OCI-LY7 (cell line): ENCODE data around the gene CCDC186. TPM values are rescaled to one million over a fixed set of nuclear protein-coding genes. Genes with fewer than 3 reads are reported as not detected.

ENCODE experiments used
- BruUV-seq: library from RNA; stranded (reverse); fragments of 400-500 nt; replicated peaks from 2 replicates; lab custom pipeline; 2021; lab: Mats Ljungman, UMichigan
- CTCF ChIA-PET: fragments of 300-600 bp; sonication (Branson Sonifier 250); formaldehyde crosslinking; loops from one replicate; lab custom pipeline; 2022; ENCODE audit warnings: antibody characterized with exemption; ENCODE audit not compliant: unreplicated experiment; lab: Charles Lee
- POLR2A ChIA-PET: fragments of 300-600 bp; sonication (Branson Sonifier 250); formaldehyde crosslinking; loops from one replicate; lab custom pipeline; 2022; ENCODE audit warnings: antibody characterized with exemption; lab: Charles Lee
- DNase-seq: peaks from one replicate; pipeline ENCODE4 v3.0.0-alpha.2; 2015; ENCODE audit warnings: low spot score
- H2AFZ ChIP-seq: fragments of 200-600 bp; sonication (generic), shearing (Covaris generic); 2 replicates; pipeline ENCODE4 v1.6.1; 2014; ENCODE audit warnings: mild to moderate bottlenecking, antibody characterized with exemption, low read length, moderate library complexity
- H3K27ac ChIP-seq: fragments of 200-600 bp; sonication (generic); 2 replicates; pipeline ENCODE4 v1.5.1; 2014; ENCODE audit warnings: mixed run types, low read depth, mild to moderate bottlenecking, moderate library complexity, low read length, inconsistent platforms; ENCODE audit not compliant: poor library complexity, severe bottlenecking
- H3K36me3 ChIP-seq: fragments of 200-600 bp; sonication (generic); 2 replicates; pipeline ENCODE4 v1.6.1; 2014; ENCODE audit warnings: mild to moderate bottlenecking, antibody characterized with exemption, low read length, moderate library complexity, mixed read lengths; ENCODE audit not compliant: insufficient read depth
- H3K4me1 ChIP-seq: fragments of 200-600 bp; sonication (generic); 2 replicates; pipeline ENCODE4 v1.5.1; 2014; ENCODE audit warnings: mild to moderate bottlenecking, low read length; ENCODE audit not compliant: insufficient read depth, poor library complexity, severe bottlenecking
- H3K4me2 ChIP-seq: fragments of 200-600 bp; sonication (generic); 2 replicates; pipeline ENCODE4 v1.6.1; 2014; ENCODE audit warnings: mild to moderate bottlenecking, low read length
- H3K4me3 ChIP-seq: fragments of 200-600 bp; sonication (generic); 2 replicates; pipeline ENCODE4 v1.5.1; 2014; ENCODE audit warnings: mild to moderate bottlenecking, low read depth, low read length; ENCODE audit not compliant: poor library complexity, severe bottlenecking
- H3K79me2 ChIP-seq: fragments of 200-600 bp; sonication (generic); 2 replicates; pipeline ENCODE4 v1.6.1; 2016; ENCODE audit warnings: low read depth, mild to moderate bottlenecking, low read length, moderate library complexity, mixed read lengths; ENCODE audit not compliant: insufficient read depth
- H3K9me2 ChIP-seq: fragments of 200-600 bp; sonication (generic); 2 replicates; pipeline ENCODE4 v1.6.1; 2016; ENCODE audit warnings: mild to moderate bottlenecking, low read length, mixed read lengths; ENCODE audit not compliant: insufficient read depth
- H3K9me3 ChIP-seq: fragments of 200-600 bp; sonication (generic); 2 replicates; pipeline ENCODE4 v1.6.1; 2014; ENCODE audit warnings: mild to moderate bottlenecking, mixed run types, low read length, mixed read lengths
- H4K20me1 ChIP-seq: fragments of 200-600 bp; sonication (generic); 2 replicates; pipeline ENCODE4 v1.6.1; 2014; ENCODE audit warnings: mild to moderate bottlenecking, antibody characterized with exemption, low read length, moderate library complexity, mixed read lengths; ENCODE audit not compliant: insufficient read depth
- CTCF ChIP-seq: fragments of 200-600 bp; sonication (generic); conservative IDR thresholded peaks from 2 replicates; pipeline ENCODE4 v1.5.1; 2014; ENCODE audit warnings: mild to moderate bottlenecking, antibody characterized with exemption, low read length, moderate library complexity, mixed read lengths
- EZH2phosphoT487 ChIP-seq: fragments of 200-600 bp; sonication (generic); IDR thresholded peaks from 2 replicates; pipeline ENCODE4 v1.6.1; 2018; ENCODE audit warnings: low read depth, borderline replicate concordance, mild to moderate bottlenecking, mixed run types, antibody characterized with exemption, low read length, moderate library complexity, mixed read lengths
- intact Hi-C: fragments of 100-400 bp; cut with micrococcal nuclease; formaldehyde crosslinking; loops from one replicate; pipeline ENCODE4 v1.10.0; 2022; ENCODE audit not compliant: unreplicated experiment
- total RNA-seq, 2 experiments: library from RNA; depleted of rRNA in 1 of 2; stranded (reverse); fragments of >200 nt in 1 of 2; shearing (Covaris generic) in 1 of 2; gene quantifications; 2 replicates each; pipeline ENCODE4 v1.2.3, GENCODE V29; 2014 to 2022

Gene CCDC186
- total RNA-seq, 2 experiments from 2014 or later: 5.3 to 13.1 TPM

- Histone ChIP-seq H3K4me3 (no peak overlapping the region), H4K20me1 (no peaks in the 10 kb centered on the region), H3K27ac (no peak overlapping the region), H3K9me2 (no peaks in the 10 kb centered on the region), H3K36me3 (peaks cover 1% of the 10 kb centered on the region; the same call in 1 of the 2 replicates), H3K4me2 (0 out of 2 replicates have a peak overlapping the region, but pooled peaks have one; percentile 7), H2AFZ (no peak overlapping the region), H3K4me1 (peaks cover 16% of the 10 kb centered on the region), H3K79me2 (peaks cover 17% of the 10 kb centered on the region; the same call in 1 of the 2 replicates), H3K9me3 (no peaks in the 10 kb centered on the region)
- DNase-seq: no peak
- no TSS peak for BruUV-seq
- intact Hi-C loops: loop anchor here (10.0 kb wide), 1 partner anchor 649 kb away; the partner anchor contains the start of gene FHIP2A
- POLR2A ChIA-PET: interaction anchor here (0.8 to 1.4 kb wide), 3 partner anchors 8 to 129 kb away, joined by 3 to 4 read pairs (median 3); no protein-coding TSS in a partner anchor
- CTCF ChIA-PET: no interaction called here
- TF ChIP-seq CTCF: no peak
- TF ChIP-seq EZH2phosphoT487: no peak
Measured at GRCh38 chr10:114175667-114176066, 1.7 kb upstream of the CCDC186 start.

- no TSS peak for BruUV-seq
- no peak for TF ChIP-seq CTCF
- Histone ChIP-seq H2AFZ (peak overlapping the region; percentile 94), H3K27ac (no peak overlapping the region), H3K4me1 (peaks cover 16% of the 10 kb centered on the region), H3K36me3 (peaks cover 11% of the 10 kb centered on the region), H3K9me2 (no peaks in the 10 kb centered on the region), H3K4me2 (peak overlapping the region; percentile 69), H3K79me2 (peaks cover 17% of the 10 kb centered on the region; the same call in 1 of the 2 replicates), H4K20me1 (no peaks in the 10 kb centered on the region), H3K9me3 (0 out of 2 replicates have a peak, but pooled peaks cover 2% of the 10 kb centered on the region), H3K4me3 (peak overlapping the region; percentile 73)
- intact Hi-C loops: loop anchor here (5.0 to 10.0 kb wide), 4 partner anchors 317 to 650 kb away; partner anchors contain the start of genes CASP7 and FHIP2A
- POLR2A ChIA-PET: interaction anchor here (0.5 to 1.4 kb wide), 8 partner anchors 9 to 280 kb away, joined by 3 to 4 read pairs (median 3); no protein-coding TSS in a partner anchor
- no peak for DNase-seq
- CTCF ChIA-PET: interaction anchor here (0.7 kb wide), 1 partner anchor 41 kb away, joined by 3 read pairs; no protein-coding TSS in a partner anchor
Measured at GRCh38 chr10:114174695-114175188, 739 bp upstream of the CCDC186 start.

- TF ChIP-seq CTCF (no peak), EZH2phosphoT487 (no peak)
- no peak for DNase-seq
- Histone ChIP-seq H3K4me3 (peak overlapping the region; percentile 73), H4K20me1 (no peaks in the 10 kb centered on the region), H3K27ac (no peak overlapping the region), H2AFZ (peak overlapping the region; percentile 94), H3K36me3 (peaks cover 16% of the 10 kb centered on the region), H3K9me2 (no peaks in the 10 kb centered on the region), H3K4me1 (peaks cover 16% of the 10 kb centered on the region), H3K79me2 (peaks cover 17% of the 10 kb centered on the region; the same call in 1 of the 2 replicates), H3K4me2 (peak overlapping the region; percentile 86), H3K9me3 (peaks cover 4% of the 10 kb centered on the region; the same call in 1 of the 2 replicates)
- ChIA-PET CTCF (no interaction called here), POLR2A (interaction anchor here (0.6 to 1.2 kb wide), 5 partner anchors 17 to 135 kb away, joined by 3 to 4 read pairs (median 3); no protein-coding TSS in a partner anchor)
- BruUV-seq: no TSS peak
- intact Hi-C loops: loop anchor here (5.0 to 10.0 kb wide), 4 partner anchors 316 to 651 kb away; partner anchors contain the start of genes CASP7 and FHIP2A
Measured at GRCh38 chr10:114173603-114173920, 441 bp downstream of the CCDC186 start.
